RPMI7951 (cell line): ENCODE results near the gene NTHL1. TPM values are rescaled to one million over a fixed set of nuclear protein-coding genes. Genes with fewer than 3 reads are reported as not detected.

Experiments
- DNase-seq: peaks from one replicate; pipeline ENCODE4 v3.0.0-alpha.2; 2012; ENCODE audit warnings: low read depth
- total RNA-seq: library from RNA; depleted of rRNA; stranded (reverse); fragments of >200 nt; shearing (Covaris generic); gene quantifications from 2 replicates; pipeline ENCODE4 v1.2.3, GENCODE V29; 2014

Gene NTHL1
- total RNA-seq, 1 experiment from 2014 or later, result 24.8 TPM

GRCh38 chr16:2064368-2064945 is 16.8 kb upstream of the NTHL1 start:
- no peak for DNase-seq

- no peak for DNase-seq
Observed at GRCh38 chr16:2063861-2064260, 16.2 kb upstream of the NTHL1 start.

- no peak for DNase-seq
Observed at GRCh38 chr16:2062801-2063200, 15.2 kb upstream of the NTHL1 start.

- no peak for DNase-seq
Observed at GRCh38 chr16:2061526-2061925, 13.9 kb upstream of the NTHL1 start.

- no peak for DNase-seq
Observed at GRCh38 chr16:2061023-2061422, 13.4 kb upstream of the NTHL1 start.

GRCh38 chr16:2060346-2060745 is 12.7 kb upstream of the NTHL1 start:
- no peak for DNase-seq

- no peak for DNase-seq
Observed at GRCh38 chr16:2058872-2059271, 11.2 kb upstream of the NTHL1 start.

- DNase-seq, result no peak
Observed at GRCh38 chr16:2058420-2058819, 10.8 kb upstream of the NTHL1 start.

GRCh38 chr16:2057438-2057837 is 9.8 kb upstream of the NTHL1 start:
- DNase-seq, result no peak

GRCh38 chr16:2056681-2057407 is 9.2 kb upstream of the NTHL1 start:
- DNase-seq, result no peak

- no peak for DNase-seq
Observed at GRCh38 chr16:2056077-2056476, 8.4 kb upstream of the NTHL1 start.

- no peak for DNase-seq
Observed at GRCh38 chr16:2054543-2055245, 7.1 kb upstream of the NTHL1 start.

- no peak for DNase-seq
Observed at GRCh38 chr16:2053897-2054296, 6.3 kb upstream of the NTHL1 start.

- DNase-seq, result no peak
Observed at GRCh38 chr16:2053211-2053610, 5.6 kb upstream of the NTHL1 start.

GRCh38 chr16:2048116-2048543 is 496 bp upstream of the NTHL1 start:
- no peak for DNase-seq

- no peak for DNase-seq
Observed at GRCh38 chr16:2046893-2047329, 723 bp downstream of the NTHL1 start.

GRCh38 chr16:2045965-2046892 is 1.4 kb downstream of the NTHL1 start:
- no peak for DNase-seq

GRCh38 chr16:2044541-2044940 is 3.1 kb downstream of the NTHL1 start:
- DNase-seq, result no peak

- no peak for DNase-seq
Observed at GRCh38 chr16:2043667-2044451, 3.8 kb downstream of the NTHL1 start.

GRCh38 chr16:2042986-2043666 is 4.5 kb downstream of the NTHL1 start:
- no peak for DNase-seq
